ENCODE measurements around the gene TMEM255B. TPM values are rescaled to one million over a fixed set of nuclear protein-coding genes. Genes with fewer than 3 reads are reported as not detected.
A peak's percentile ranks its signal among the peaks of the same experiment; 100 is the strongest.

Gene TMEM255B
- total and polyA plus RNA-seq, 2 donors (not counting 3 experiments of a cell fraction or from before 2014, with no cell fraction given): 105 to 121 TPM

- CTCF ChIA-PET: interaction anchor here (0.8 to 5.4 kb wide), 7 partner anchors 9 to 126 kb away, joined by 3 to 21 read pairs (median 5); no protein-coding TSS in a partner anchor
These were observed 62.0 kb downstream of the TMEM255B start for GRCh38 chr13:113820813-113821651.

More at GRCh38 chr13:113820813-113821651, 62.0 kb downstream of the TMEM255B start:
- H3K9ac ChIP-seq (replicated peaks; ENCODE audit: extremely low read depth, insufficient read depth, low read length): no peak overlapping the region
- intact Hi-C loops (cut with micrococcal nuclease): no loop called here
- POLR2A ChIA-PET: no interaction called here
- H3K9me1 ChIP-seq (replicated peaks; ENCODE audit: control insufficient read depth, extremely low read depth, insufficient read depth, low read length): no peaks in the 10 kb centered on the region
- no peak overlapping the region for H2AFZ ChIP-seq (ENCODE audit: low read depth, low read length)
- no peak for TF ChIP-seq MAX (IDR thresholded peaks at IDR 0.05; ENCODE audit: insufficient read depth, insufficient read length)
- no peak for TF ChIP-seq FOS (IDR thresholded peaks at IDR 0.05; ENCODE audit: borderline replicate concordance, insufficient read depth, low read length)
- TF ChIP-seq MYC (IDR thresholded peaks at IDR 0.05; ENCODE audit: low read depth, low read length): no peak
- TF ChIP-seq POLR2A (IDR thresholded peaks at IDR 0.05; ENCODE audit: low read depth, low read length): no peak
- no peak for TF ChIP-seq JUN (IDR thresholded peaks at IDR 0.05; ENCODE audit: borderline replicate concordance, insufficient read depth, insufficient read length, low read depth)
- no peak for TF ChIP-seq GATA2 (IDR thresholded peaks at IDR 0.05; ENCODE audit: insufficient read depth, insufficient read length, low read depth, low read length)
- no peak for TF ChIP-seq POLR2AphosphoS5 (IDR thresholded peaks at IDR 0.05; ENCODE audit: insufficient read depth, low read depth, low read length)
- TF ChIP-seq EZH2 (IDR thresholded peaks at IDR 0.05; ENCODE audit: borderline replicate concordance, low read depth, low read length, severe bottlenecking): no peak
- no peak for TF ChIP-seq CTCF (IDR thresholded peaks at IDR 0.05; ENCODE audit: extremely low read depth in 1 of 2, insufficient read depth in 1 of 2, low read depth in 1 of 2, low read length in 2 of 2)
- no peaks in the 10 kb centered on the region for H3K27me3 ChIP-seq (ENCODE audit: control insufficient read depth in 2 of 2, insufficient read depth in 2 of 2, low read length in 2 of 2)
- no peaks in the 10 kb centered on the region for H4K20me1 ChIP-seq (replicated peaks; ENCODE audit: control insufficient read depth, extremely low read depth, insufficient read depth, low read length)
- no peak overlapping the region for H3K4me3 ChIP-seq (replicated peaks in 1 of 3; ENCODE audit: insufficient read depth in 1 of 3, low read depth in 1 of 3, low read length in 3 of 3)
- H3K4me1 ChIP-seq (ENCODE audit: control insufficient read depth, extremely low read depth, insufficient read depth, low read length): peaks cover 6% of the 10 kb centered on the region
- FAIRE-seq (no peak), DNase-seq (ENCODE audit: low read depth, low spot score) (peak; percentile 41)
- BruUV-seq (replicated peaks): no TSS peak
- peaks cover 0 to 13% of the 10 kb centered on the region in 2 experiments for H3K36me3 ChIP-seq (ENCODE audit: control insufficient read depth in 2 of 2, extremely low read depth in 1 of 2, insufficient read depth in 2 of 2, low read length in 2 of 2)
- no peak overlapping the region for H3K27ac ChIP-seq (ENCODE audit: insufficient read depth, low read depth, low read length)
- no peaks in the 10 kb centered on the region for H3K79me2 ChIP-seq (ENCODE audit: control insufficient read depth, insufficient read depth, low read length)
- no peak overlapping the region for H3K4me2 ChIP-seq (ENCODE audit: insufficient read depth, low read length)
- dilution Hi-C loops (cut with MboI; ENCODE audit: extremely low pct_ligation_motif_present, low sequenced_read_pairs): no loop called here
- no peaks in the 10 kb centered on the region for H3K9me3 ChIP-seq (replicated peaks; ENCODE audit: control insufficient read depth, insufficient read depth, low read length)
